Measurements from ENCODE around the gene CHID1.

DNA sequence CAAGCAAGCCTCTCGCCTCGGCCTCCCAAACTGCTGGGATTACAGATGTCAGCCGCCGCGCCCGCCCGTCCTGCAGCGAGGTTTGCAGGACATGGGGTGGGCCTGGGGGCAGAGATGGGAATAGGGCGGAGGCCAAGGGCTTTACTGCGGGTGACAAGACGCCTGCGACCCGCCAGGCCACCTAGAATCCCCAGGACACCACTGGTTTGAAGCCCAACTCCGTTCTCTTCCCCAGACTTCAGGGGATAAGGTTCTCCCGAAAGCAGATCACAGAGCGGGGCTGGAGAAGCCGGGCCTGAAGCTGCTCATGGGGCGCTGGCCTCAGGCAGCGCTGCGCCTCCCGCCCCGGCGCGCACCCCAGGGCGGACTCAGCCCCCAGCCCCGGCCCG, 68.6 kb downstream of the CHID1 start:
- TF ChIP-seq, protein P1, sequence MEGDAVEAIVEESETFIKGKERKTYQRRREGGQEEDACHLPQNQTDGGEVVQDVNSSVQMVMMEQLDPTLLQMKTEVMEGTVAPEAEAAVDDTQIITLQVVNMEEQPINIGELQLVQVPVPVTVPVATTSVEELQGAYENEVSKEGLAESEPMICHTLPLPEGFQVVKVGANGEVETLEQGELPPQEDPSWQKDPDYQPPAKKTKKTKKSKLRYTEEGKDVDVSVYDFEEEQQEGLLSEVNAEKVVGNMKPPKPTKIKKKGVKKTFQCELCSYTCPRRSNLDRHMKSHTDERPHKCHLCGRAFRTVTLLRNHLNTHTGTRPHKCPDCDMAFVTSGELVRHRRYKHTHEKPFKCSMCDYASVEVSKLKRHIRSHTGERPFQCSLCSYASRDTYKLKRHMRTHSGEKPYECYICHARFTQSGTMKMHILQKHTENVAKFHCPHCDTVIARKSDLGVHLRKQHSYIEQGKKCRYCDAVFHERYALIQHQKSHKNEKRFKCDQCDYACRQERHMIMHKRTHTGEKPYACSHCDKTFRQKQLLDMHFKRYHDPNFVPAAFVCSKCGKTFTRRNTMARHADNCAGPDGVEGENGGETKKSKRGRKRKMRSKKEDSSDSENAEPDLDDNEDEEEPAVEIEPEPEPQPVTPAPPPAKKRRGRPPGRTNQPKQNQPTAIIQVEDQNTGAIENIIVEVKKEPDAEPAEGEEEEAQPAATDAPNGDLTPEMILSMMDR (IDR thresholded peaks at IDR 0.05; ENCODE audit: poor library complexity, severe bottlenecking), result no peak
- TF ChIP-seq SMC3 (conservative IDR thresholded peaks at IDR 0.05; ENCODE audit: poor library complexity), result no peak
- no peak for TF ChIP-seq EZH2 (IDR thresholded peaks at IDR 0.05; ENCODE audit: borderline replicate concordance, insufficient read depth, low read length, poor library complexity, severe bottlenecking)

Measured in neural cell (in vitro differentiated cells).